Activated CD8-positive, alpha-beta memory T cell treated with anti-CD3 and anti-CD28 coated beads, Interleukin-2, amount 10 ng/mL, durations not matched to agents 7 days and 5 days (primary cell): ENCODE data around the gene SLC1A2. TPM values are rescaled to one million over a fixed set of nuclear protein-coding genes. Genes with fewer than 3 reads are reported as not detected.

ENCODE experiments used
- ATAC-seq: fragments of 150-1000 bp; cut with Tn5 transposase; one replicate; pipeline ENCODE4 v1.10.0; 2021; ENCODE audit warnings: moderate library complexity
- CTCF ChIA-PET: fragments of 350-600 bp; sonication (Branson Sonifier 250); formaldehyde crosslinking; loops from one replicate; lab custom pipeline; 2021; ENCODE audit warnings: antibody characterized with exemption; lab: Charles Lee
- DNase-seq: peaks from one replicate; pipeline ENCODE4 v3.0.0-alpha.2; 2020
- H3K27ac Mint-ChIP-seq: one replicate; pipeline ENCODE4 v1.8.0; 2021; ENCODE audit warnings: mild to moderate bottlenecking, mixed read lengths
- H3K27me3 Mint-ChIP-seq: one replicate; pipeline ENCODE4 v1.8.0; 2021; ENCODE audit warnings: mixed read lengths
- H3K36me3 Mint-ChIP-seq: one replicate; pipeline ENCODE4 v1.8.0; 2021; ENCODE audit warnings: mild to moderate bottlenecking, mixed read lengths
- H3K4me1 Mint-ChIP-seq: one replicate; pipeline ENCODE4 v1.8.0; 2021; ENCODE audit warnings: mixed read lengths
- H3K4me3 Mint-ChIP-seq: one replicate; pipeline ENCODE4 v1.8.0; 2021; ENCODE audit warnings: mild to moderate bottlenecking, moderate library complexity, mixed read lengths
- H3K9me3 Mint-ChIP-seq: one replicate; pipeline ENCODE4 v1.8.0; 2022; ENCODE audit warnings: low read depth, mixed read lengths
- total RNA-seq, 2 experiments: library from RNA; stranded (reverse); gene quantifications; one replicate each; pipeline ENCODE4 v1.2.3, GENCODE V29; 2021

Gene SLC1A2
- total RNA-seq, 2 experiments from 2014 or later, result not detected

DNA sequence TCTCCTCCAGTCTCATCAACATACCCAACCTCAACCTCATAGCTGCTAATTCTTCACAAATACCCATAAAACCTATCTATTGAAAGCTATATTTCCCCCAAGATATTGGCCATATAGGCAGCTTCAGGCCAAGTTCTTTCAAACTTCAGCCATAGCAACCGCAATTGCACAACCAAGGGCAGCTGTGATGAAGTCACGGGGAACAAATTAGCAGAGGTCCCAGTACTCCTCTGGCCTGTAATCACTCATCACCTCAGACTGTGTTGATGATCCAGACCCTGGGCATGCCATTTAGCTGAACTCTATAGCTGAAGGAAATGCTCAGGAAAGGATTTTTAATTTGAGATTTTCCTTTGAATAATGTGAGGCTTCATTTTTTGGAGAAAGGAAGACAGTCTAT is 84.1 kb downstream of the SLC1A2 start:
- CTCF ChIA-PET, result interaction anchor here (1.0 kb wide), 1 partner anchor 94 kb away, joined by 4 read pairs; no protein-coding TSS in a partner anchor
- Mint-ChIP-seq H3K27me3 (peaks cover 4% of the 10 kb centered on the region), H3K9me3 (peaks cover 5% of the 10 kb centered on the region), H3K36me3 (peaks cover 4% of the 10 kb centered on the region), H3K4me3 (no peak overlapping the region), H3K27ac (no peak overlapping the region), H3K4me1 (peaks cover 26% of the 10 kb centered on the region)
- ATAC-seq, result no peak
- no peak for DNase-seq

DNA sequence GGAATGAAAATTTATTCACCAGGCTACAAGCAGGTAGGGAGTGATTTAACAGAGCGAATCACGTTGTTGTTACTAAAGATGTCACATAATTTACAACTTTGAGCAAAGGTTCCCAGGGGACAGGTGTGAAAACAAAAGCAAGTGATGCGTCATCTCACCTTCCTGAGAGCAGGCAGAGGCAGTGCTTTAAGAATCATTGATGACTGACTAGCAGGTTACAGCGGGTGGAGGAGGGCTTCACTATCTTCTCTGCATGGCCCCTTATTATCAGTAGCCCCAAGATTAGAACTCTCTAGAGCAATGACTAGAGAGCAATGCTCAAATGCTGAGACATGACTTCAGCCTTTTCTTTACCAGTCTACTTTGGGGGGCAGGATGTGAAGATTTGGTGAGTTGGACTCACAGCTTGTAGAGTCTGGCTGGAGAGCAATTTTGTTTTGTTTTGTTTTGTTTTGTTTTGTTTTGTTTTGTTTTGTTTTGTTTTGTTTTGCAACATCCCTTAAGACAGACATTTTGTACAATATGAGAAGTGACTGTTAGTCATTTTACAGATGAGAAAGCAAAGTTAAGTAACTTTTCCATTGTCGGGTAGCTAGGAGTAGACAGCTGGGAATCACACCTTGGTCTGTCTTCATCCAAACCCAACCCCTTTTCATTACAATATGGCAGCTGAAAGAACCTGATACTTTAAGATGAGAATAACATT is 84.8 kb downstream of the SLC1A2 start:
- Mint-ChIP-seq H3K27ac (no peak overlapping the region), H3K9me3 (peaks cover 5% of the 10 kb centered on the region), H3K27me3 (peaks cover 4% of the 10 kb centered on the region), H3K36me3 (peaks cover 4% of the 10 kb centered on the region), H3K4me1 (peaks cover 29% of the 10 kb centered on the region), H3K4me3 (no peak overlapping the region)
- DNase-seq (no peak), ATAC-seq (no peak)
- CTCF ChIA-PET, result interaction anchor here (1.0 kb wide), 1 partner anchor 94 kb away, joined by 4 read pairs; no protein-coding TSS in a partner anchor

DNA sequence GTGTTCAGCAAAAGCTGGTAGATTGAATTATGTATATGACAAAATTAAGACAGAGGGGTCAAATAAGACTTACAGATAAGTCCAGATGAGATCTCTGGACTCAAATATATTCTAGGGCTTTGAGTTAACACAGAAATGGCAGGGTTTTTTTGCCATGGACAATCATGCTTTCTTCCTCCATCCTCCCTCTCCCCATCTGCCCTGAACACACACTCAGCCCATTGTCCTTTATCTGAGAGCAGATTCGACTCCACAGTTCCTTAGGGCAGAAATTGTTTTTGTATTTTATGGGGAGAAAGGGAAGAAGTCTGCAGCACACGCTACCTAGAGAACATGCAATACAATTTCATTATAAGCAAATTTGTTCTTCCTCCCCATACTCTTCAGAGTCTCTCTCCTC is 86.8 kb downstream of the SLC1A2 start:
- CTCF ChIA-PET, result no interaction called here
- Mint-ChIP-seq H3K27ac (no peak overlapping the region), H3K4me1 (peaks cover 29% of the 10 kb centered on the region), H3K9me3 (peaks cover 3% of the 10 kb centered on the region), H3K36me3 (peaks cover 2% of the 10 kb centered on the region), H3K27me3 (no peaks in the 10 kb centered on the region), H3K4me3 (no peak overlapping the region)
- DNase-seq (no peak), ATAC-seq (no peak)

DNA sequence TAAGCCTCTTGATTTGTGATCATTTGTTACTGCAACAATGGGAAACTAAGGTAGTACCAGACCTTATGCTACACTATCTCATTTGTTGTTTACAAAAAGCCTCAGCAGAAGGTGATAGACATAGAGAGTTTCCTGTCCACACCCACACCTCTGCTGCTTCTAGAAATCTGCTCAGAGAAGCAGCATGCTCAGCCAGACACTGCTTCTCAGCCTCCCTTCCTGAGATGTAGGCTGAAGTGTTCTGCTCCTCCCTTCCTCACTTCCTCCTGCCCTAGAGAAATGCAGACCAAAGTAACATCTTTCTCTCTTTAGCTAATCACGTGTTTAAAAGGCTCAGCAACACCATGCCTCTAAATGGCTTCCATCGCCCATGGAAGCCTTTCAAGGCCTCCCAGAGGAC is 88.4 kb downstream of the SLC1A2 start:
- Mint-ChIP-seq H3K9me3 (no peaks in the 10 kb centered on the region), H3K27ac (peak overlapping the region; percentile 16), H3K4me3 (no peak overlapping the region), H3K4me1 (peaks cover 23% of the 10 kb centered on the region), H3K27me3 (no peaks in the 10 kb centered on the region), H3K36me3 (peaks cover 2% of the 10 kb centered on the region)
- peak; percentile 58 for DNase-seq
- CTCF ChIA-PET, result no interaction called here
- ATAC-seq, result peak; percentile 85

DNA sequence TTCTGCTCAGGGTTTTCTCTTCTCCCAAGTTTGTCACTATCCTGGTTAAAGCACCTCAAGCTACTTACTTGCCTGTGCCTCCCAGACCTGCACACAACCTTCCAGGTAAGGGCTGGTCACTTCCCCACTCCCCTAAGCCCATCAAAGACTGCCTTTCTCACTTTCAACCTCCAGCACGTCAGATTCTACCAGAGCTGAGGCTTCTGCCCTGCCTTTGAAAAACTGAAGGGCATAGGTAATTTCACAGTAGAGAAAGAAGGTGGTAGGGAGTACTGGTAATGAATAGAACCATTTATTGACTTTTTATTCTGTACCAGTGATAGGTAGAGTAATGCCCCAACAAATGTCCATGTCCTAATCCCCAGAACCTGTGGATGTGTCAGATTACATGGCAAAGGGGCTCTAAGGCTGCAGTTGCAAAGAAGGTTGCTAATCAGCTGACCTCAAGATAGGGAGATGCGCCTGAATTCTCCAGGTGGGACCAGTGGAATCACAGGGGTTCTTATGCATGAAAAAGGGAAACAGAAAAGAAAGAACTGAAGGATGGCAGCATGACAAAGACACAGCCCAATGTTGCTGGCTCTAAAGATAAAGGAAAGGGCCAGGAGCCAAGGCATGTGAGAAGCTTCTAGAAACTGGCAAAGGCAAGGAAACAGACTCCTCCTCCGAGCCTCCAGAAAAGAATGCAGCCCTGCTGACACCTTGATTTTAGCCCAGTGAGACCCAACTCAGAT is 89.0 kb downstream of the SLC1A2 start:
- H3K36me3 Mint-ChIP-seq, result peaks cover 1% of the 10 kb centered on the region
- H3K27ac Mint-ChIP-seq, result no peak overlapping the region
- peaks cover 23% of the 10 kb centered on the region for H3K4me1 Mint-ChIP-seq
- DNase-seq (no peak), ATAC-seq (no peak)
- peaks cover 1% of the 10 kb centered on the region for H3K9me3 Mint-ChIP-seq
- H3K4me3 Mint-ChIP-seq, result no peak overlapping the region
- CTCF ChIA-PET, result no interaction called here
- no peaks in the 10 kb centered on the region for H3K27me3 Mint-ChIP-seq

DNA sequence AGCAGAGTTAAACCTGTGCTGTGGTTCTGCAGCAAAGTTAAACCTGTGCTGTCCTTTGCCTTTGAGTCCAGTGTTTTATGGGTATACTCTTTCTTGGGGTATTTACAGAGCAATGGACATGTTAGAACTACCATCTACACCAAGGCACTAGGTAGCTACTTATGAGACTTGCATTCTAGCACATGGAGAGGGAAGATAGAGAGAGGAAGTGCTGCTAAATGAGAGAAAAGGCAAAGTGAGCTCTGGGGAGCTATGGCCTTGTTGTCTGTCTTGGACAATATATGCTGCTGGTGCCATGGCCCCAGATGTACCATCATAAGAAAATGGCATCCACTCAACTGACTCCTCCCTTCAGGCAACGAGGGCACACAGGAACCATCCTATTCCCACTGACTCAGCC is 91.5 kb downstream of the SLC1A2 start:
- Mint-ChIP-seq H3K36me3 (peaks cover 3% of the 10 kb centered on the region), H3K27ac (no peak overlapping the region), H3K4me1 (peaks cover 17% of the 10 kb centered on the region), H3K4me3 (no peak overlapping the region), H3K27me3 (no peaks in the 10 kb centered on the region), H3K9me3 (peaks cover 3% of the 10 kb centered on the region)
- DNase-seq (no peak), ATAC-seq (no peak)
- CTCF ChIA-PET, result interaction anchor here (1.0 kb wide), 1 partner anchor 19 kb away, joined by 3 read pairs; no protein-coding TSS in a partner anchor

DNA sequence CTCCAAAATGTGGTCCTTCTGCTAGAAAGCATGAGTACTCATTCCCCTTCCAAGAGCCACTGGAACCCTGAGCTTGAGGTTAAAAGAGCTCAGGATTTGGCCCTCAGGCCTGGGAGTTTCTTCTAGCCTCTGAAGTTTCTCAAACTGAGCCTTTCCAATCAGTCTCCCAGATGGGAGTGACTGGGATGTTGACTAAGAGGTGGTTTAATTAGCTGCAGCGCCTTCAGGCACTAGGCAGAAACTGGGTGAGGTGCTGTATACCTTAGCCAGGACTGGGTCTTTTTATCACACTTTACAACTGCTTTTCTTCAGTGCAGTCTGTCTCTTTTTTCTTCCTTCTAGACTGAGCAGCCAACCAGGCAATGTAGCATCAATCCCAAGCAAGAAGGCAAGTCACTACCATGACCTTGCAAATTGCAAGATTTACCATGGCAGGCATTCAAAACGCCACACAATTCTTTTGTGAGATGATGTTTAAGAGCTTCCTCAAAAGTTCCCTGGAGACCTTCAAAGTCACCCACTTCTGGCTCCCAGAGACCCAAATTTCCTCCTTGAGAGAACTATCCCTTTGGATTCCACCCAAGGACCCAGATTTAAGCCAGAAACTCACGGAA is 93.0 kb downstream of the SLC1A2 start:
- DNase-seq, result no peak
- CTCF ChIA-PET, result no interaction called here

DNA sequence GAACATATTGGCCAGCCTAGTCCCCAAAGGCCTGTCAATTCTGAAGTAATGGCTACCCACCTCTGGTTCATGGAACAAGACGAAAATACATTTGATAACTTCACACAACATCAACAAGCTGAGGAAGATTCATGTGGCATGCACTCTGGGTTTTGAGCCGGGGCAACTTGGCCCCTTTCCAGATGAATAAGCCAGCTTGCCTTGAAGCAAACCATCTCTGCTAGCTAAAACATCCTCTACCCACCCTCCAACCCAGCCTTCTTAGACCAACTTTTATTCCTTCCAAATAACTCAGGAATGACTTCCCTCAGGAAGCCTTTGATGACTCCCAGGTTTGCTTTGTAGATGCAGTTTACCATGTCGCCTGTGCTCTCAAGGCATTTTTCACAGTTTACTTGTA is 94.4 kb downstream of the SLC1A2 start:
- H3K4me3 Mint-ChIP-seq, result no peak overlapping the region
- no peaks in the 10 kb centered on the region for H3K27me3 Mint-ChIP-seq
- ATAC-seq, result no peak
- no peak overlapping the region for H3K27ac Mint-ChIP-seq
- no peak for DNase-seq
- CTCF ChIA-PET, result no interaction called here
- peaks cover 3% of the 10 kb centered on the region for H3K9me3 Mint-ChIP-seq
- H3K4me1 Mint-ChIP-seq, result peaks cover under 1% of the 10 kb centered on the region
- H3K36me3 Mint-ChIP-seq, result peaks cover 3% of the 10 kb centered on the region

More for the DNA sequence above, 93.0 kb downstream of the SLC1A2 start:
- Mint-ChIP-seq H3K4me1 (peaks cover 14% of the 10 kb centered on the region), H3K4me3 (no peak overlapping the region), H3K9me3 (peaks cover 3% of the 10 kb centered on the region), H3K36me3 (peaks cover 3% of the 10 kb centered on the region), H3K27ac (no peak overlapping the region), H3K27me3 (no peaks in the 10 kb centered on the region)
- no peak for ATAC-seq

DNA sequence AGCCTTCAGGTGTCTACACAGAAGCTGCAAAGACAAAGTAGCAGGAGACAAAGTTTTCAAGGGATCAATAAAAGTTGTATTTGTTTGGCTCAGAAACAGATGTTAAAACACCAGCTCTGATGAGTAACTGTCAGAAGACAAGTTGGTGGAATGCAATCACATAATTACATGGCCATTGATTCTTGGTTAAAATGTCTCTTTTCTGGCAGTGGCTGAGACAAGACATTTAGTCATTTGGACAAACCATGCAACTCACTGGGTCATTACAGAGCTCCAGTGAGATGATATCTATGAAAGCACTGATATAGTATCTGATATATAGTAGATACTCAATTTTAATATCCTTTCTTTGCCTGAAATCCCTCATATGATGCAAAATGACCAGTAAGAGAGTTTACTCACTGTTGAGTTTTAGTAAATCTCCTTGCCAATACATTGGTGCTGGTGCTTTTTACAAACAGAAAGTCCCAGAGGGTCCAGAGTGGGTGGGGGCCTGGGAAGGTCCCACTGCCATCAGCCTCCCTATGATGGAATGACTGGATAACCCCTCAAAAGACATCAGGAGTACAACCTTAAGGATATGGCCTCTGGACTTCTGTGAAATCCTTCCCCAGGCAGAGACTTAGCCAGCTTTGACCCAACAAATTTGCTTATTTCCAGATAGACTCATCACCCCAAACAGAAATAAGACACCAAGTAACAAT is 95.0 kb downstream of the SLC1A2 start:
- Mint-ChIP-seq H3K4me3 (no peak overlapping the region), H3K9me3 (peaks cover 3% of the 10 kb centered on the region)
- CTCF ChIA-PET, result interaction anchor here (1.1 kb wide), 1 partner anchor 68 kb away, joined by 3 read pairs; no protein-coding TSS in a partner anchor

DNA sequence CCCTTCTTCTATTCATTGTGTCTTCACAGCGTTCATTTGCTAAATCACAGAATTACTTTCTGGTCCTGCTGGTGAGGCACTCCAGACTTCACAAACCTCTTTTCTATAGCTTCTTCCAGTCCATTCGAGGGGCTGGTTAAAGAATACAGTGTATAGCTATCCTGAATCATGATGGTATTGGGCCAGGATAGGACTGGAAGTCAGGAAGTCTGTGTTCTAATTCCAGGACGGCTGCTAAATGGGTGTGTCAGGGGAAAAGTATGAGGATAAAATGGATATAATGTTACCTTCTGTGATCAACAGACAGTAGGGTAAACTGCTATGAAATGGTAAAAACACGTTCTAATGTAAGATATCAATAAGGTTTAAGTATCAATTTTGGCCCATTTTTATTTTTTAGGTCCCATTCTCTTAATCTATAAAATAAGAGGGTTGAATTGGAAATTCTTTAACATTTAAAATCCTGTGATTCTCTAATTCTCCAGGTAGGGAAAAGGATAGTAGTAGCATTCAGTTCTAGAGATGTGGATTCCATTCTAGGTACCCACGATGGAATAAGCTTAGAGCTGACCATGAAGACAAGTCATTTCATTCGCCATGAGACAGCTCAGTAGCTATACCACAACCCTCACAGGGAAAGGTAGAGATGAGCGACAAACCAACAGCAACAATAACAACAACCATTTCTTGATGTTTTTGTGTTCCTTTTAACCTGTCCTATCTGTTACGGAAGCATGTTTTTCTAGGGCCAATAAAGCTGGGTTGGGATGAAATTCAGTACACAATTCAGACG is 96.1 kb downstream of the SLC1A2 start:
- H3K4me1 Mint-ChIP-seq, result no peaks in the 10 kb centered on the region
- H3K27me3 Mint-ChIP-seq, result no peaks in the 10 kb centered on the region

More for the DNA sequence above, 95.0 kb downstream of the SLC1A2 start:
- Mint-ChIP-seq H3K4me1 (no peaks in the 10 kb centered on the region), H3K27ac (no peak overlapping the region), H3K27me3 (no peaks in the 10 kb centered on the region), H3K36me3 (peaks cover 3% of the 10 kb centered on the region)
- no peak for ATAC-seq
- no peak for DNase-seq

DNA sequence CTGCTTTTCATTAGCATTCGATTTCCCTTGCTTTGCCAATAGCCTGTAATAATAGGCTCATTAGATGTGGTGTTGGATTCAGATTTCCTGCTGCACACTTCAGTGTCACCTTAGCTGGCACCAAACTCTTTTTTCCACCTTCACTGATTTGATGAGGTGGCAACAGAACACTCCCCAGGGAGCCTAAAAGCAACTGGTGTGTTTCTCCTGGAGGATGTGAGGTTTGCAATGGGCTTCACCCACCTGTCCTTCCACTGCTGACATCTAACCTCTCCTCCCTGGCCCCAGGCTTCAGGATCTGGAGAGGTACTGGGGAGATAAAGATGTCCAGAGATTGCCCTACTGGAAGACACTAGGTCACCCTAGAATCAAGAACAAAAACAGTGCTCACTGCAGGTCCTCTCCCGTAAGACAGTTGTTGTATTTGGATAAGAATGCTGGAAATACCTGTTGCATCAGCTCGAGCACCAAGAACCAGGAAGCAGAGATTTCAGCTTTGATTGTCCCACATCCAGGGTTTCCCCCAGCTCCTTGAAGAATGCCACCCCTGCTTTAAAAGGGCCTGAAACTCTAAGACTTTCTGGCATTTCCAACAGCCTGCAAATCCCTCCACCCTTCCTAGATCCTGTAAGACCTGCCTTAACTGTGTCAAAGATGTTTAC is 96.9 kb downstream of the SLC1A2 start:
- H3K27ac Mint-ChIP-seq, result no peak overlapping the region
- no peaks in the 10 kb centered on the region for H3K4me1 Mint-ChIP-seq
- no peak for DNase-seq
- CTCF ChIA-PET, result no interaction called here
- peaks cover 3% of the 10 kb centered on the region for H3K36me3 Mint-ChIP-seq
- peaks cover 3% of the 10 kb centered on the region for H3K9me3 Mint-ChIP-seq
- no peak overlapping the region for H3K4me3 Mint-ChIP-seq
- ATAC-seq, result no peak
- H3K27me3 Mint-ChIP-seq, result no peaks in the 10 kb centered on the region

More for the DNA sequence above, 96.1 kb downstream of the SLC1A2 start:
- no peak for DNase-seq
- H3K9me3 Mint-ChIP-seq, result peaks cover 3% of the 10 kb centered on the region
- no peak overlapping the region for H3K27ac Mint-ChIP-seq
- H3K4me3 Mint-ChIP-seq, result no peak overlapping the region
- H3K36me3 Mint-ChIP-seq, result peaks cover 3% of the 10 kb centered on the region
- CTCF ChIA-PET, result interaction anchor here (1.1 kb wide), 1 partner anchor 69 kb away, joined by 3 read pairs; no protein-coding TSS in a partner anchor
- ATAC-seq, result no peak
